Astrocyte (in vitro differentiated cells and primary cell): Measurements from ENCODE around the gene ATP12A.

ENCODE experiments used
- CTCF ChIP-seq: IDR thresholded peaks from 2 replicates; pipeline ENCODE4 v1.5.1; 2011; ENCODE audit warnings: low read depth, mild to moderate bottlenecking, inconsistent platforms, low read length, moderate library complexity; ENCODE audit not compliant: insufficient read depth
- EZH2 ChIP-seq: IDR thresholded peaks from 2 replicates; pipeline ENCODE4 v1.6.1; 2012; ENCODE audit warnings: mild to moderate bottlenecking, low read length, inconsistent platforms; ENCODE audit not compliant: insufficient read depth

- TF ChIP-seq CTCF (no peak), EZH2 (no peak)
These were observed 2.1 kb downstream of the ATP12A start for GRCh38 chr13:24682353-24682752.
